DND-41 (cell line): ENCODE results near the gene MEGF8.

Experiments used
- EZH2 ChIP-seq: IDR thresholded peaks from 3 replicates; pipeline ENCODE4 v1.6.1; 2012; ENCODE audit warnings: borderline replicate concordance, low read depth, mild to moderate bottlenecking, moderate library complexity, low read length, inconsistent platforms; ENCODE audit not compliant: severe bottlenecking
- TF ChIP-seq, protein P1 (sequence below): IDR thresholded peaks from 2 replicates; pipeline ENCODE4 v1.5.1; 2012; ENCODE audit warnings: borderline replicate concordance, low read length, moderate library complexity, mild to moderate bottlenecking; ENCODE audit not compliant: poor library complexity, severe bottlenecking; ENCODE audit errors: extremely low read depth

DNA sequence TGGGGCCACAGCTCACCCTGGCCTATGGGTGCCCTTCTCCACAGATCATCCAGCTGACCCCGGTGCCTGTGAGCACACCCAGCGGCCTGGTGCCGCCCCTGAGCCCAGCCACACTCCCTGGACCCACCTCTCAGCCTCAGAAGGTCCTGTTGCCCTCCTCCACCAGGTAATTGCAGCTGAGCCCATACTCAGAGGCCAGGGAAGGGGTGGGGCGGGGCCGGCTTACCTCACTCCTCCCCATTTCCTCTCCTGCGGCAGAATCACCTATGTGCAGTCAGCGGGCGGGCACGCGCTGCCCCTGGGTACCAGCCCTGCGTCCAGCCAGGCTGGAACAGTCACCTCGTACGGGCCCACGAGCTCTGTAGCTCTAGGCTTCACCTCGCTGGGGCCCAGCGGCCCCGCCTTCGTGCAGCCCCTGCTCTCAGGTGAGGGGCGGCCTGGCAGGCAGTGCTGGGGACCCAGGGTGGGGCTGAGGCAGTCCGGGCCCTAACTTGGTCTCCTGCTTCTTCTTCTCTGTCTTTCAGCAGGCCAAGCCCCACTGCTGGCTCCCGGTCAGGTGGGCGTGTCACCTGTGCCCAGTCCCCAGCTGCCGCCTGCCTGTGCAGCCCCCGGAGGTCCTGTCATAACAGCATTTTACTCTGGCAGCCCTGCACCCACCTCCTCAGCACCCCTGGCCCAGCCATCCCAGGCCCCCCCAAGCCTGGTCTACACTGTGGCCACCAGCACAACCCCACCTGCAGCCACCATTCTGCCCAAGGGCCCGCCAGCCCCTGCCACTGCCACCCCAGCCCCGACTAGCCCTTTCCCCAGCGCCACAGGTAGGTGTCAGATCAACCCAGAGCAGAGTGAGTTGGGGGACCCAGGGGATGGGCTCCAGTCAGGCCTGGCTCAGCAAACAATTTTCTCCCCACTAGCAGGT, 33.1 kb upstream of the MEGF8 start:
- no peak for TF ChIP-seq EZH2
- TF ChIP-seq, protein P1, sequence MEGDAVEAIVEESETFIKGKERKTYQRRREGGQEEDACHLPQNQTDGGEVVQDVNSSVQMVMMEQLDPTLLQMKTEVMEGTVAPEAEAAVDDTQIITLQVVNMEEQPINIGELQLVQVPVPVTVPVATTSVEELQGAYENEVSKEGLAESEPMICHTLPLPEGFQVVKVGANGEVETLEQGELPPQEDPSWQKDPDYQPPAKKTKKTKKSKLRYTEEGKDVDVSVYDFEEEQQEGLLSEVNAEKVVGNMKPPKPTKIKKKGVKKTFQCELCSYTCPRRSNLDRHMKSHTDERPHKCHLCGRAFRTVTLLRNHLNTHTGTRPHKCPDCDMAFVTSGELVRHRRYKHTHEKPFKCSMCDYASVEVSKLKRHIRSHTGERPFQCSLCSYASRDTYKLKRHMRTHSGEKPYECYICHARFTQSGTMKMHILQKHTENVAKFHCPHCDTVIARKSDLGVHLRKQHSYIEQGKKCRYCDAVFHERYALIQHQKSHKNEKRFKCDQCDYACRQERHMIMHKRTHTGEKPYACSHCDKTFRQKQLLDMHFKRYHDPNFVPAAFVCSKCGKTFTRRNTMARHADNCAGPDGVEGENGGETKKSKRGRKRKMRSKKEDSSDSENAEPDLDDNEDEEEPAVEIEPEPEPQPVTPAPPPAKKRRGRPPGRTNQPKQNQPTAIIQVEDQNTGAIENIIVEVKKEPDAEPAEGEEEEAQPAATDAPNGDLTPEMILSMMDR: no peak
